ENCODE data around the gene PPARGC1A.

The PPARGC1A gene

DNA sequence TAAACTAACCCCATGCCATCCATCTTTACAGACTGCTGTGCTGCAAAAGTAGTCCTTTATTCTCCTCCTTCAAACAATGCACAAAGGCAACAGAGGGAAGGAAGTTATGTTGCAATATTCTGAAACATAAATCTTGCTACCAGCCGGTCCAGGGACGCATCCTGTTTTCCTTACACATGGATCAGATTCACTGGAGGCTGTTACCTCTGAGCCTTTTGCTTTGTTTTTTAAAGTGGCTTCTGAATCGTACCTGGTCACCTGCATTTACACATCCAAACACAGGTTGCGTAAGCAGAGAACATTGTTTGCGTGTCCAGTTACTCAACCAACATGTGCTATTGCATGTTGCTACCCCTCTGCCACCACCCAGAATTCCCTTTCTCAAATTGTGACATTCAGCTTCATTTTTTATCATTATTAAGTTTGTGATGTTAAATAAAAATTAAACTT lies 8.8 kb downstream of the PPARGC1A start:
- DNase-seq (ENCODE audit: low read depth in 3 of 3, low spot score in 1 of 3) = no peak

DNA sequence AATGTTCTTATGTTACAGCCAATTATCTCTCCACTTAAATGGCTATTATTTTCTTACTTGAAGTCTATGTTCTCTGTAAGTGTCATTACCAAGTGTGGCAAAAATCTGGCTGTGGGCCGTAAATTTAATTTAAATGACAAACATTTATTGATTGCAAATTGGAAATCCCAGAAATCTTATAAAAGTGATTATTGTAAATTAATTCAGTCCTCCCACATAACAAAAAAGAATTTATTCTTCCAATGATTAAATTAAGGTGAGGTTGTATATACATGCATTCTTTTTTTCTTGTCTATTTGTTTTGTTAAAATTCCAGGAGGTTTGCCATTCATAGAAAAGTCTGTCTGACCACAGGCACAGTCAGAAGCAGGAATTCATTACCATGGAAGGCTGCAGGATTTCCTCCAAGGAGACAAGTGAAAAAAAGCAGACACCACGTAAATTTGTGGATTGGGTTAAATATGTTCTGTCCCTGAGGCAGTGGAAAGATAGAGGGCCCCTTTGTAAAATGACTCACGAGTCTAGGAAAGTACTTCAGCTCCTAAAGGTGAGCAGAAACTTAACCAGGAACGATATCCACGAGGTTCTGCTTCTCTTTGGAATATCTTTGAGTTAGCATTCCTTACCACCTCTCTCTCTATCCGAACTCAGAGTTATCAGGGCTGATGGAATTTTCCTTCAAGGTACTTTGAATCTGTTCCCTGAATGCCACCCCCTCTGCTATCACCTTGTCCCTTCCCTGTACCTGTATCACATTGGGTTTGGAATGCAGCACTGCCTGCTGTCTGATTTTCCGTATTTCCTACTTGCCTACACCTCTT lies 10.7 kb downstream of the PPARGC1A start:
- no peak for DNase-seq (ENCODE audit: low read depth in 3 of 3, low spot score in 1 of 3)

DNA sequence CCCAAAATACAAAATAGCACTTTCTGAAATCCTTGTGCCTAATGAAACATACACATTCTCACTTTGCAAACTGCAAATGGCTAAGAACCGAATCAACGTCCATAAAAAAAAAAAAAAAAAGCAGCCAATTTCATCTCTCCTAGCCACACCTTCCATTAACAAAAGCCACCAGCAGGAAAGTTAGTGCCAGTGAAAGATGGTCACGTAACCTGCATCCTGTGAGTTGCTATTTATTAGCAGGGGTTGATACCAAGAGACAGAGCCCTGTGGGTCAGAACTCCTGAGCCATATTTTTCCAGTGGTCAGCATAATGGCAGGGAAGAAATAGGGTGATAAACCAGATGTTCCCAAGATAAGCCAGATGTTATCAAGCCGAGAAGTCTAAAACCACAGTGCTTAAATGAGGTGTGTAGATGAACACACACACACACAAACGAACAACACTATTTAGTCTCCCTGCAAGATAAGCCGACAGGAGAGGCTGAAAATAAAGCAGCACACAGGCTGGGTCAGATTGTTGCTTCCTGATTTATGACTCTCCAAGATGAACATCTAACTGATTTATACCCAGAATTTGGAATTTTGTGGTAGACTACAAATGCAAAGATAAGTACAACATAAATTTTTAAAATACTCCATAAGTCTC lies 11.5 kb downstream of the PPARGC1A start:
- no peak for DNase-seq (ENCODE audit: low read depth in 3 of 3, low spot score in 1 of 3)

DNA sequence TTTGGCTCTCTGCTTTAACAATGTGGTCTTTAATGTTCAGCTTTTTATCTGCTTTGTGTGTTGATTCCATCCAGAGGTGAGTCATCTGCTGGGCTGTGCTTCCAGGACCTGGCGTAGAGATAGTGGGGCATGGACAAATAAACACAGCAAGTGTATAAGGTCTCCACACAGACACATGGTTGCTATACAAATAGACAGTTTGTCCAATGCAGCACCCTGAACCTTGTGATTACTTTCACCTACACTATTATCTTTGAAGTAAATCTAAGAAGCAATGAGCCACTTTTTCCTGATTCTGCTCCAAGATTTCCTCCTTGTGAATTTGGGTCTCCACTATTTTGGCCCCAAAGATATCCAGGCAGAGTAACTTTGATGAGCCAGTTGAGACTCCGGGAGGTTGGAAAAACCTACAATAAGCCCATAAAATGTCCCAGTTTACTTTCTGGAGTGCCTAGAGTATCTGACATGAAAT lies 12.1 kb downstream of the PPARGC1A start:
- DNase-seq (ENCODE audit: low read depth in 3 of 3, low spot score in 1 of 3) = no peak

DNA sequence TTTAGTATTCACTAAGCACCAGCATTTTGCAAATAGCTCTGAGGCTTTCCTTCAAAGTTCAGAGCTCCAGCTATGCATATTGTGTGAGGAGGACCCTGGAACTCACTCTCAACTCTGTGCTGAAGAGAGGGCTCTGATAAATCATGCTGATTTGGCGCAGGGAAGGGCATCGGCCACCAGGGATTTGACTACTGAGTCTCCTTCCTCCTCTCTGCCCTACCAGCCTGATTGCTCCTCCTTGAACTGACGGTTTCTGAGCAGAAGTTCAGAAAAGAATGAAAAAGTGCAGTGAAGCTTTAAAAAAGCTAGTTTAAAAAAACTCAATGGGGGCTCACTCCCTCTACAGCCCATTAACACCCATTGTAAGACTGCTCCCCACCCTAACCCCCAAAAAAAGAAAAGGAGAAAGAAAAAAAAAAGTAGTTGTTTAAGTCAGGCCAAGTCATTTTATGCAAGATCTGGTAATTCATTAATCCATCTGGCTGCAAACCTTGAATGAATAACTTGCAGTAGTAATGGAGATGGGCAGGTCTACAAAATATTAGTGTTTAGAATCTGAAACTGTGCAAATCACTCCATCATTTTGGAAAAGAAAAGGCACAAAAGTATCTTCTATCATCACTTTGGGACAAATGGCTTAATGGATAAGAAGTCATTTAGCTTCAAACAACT lies 13.3 kb downstream of the PPARGC1A start:
- DNase-seq (ENCODE audit: low read depth in 3 of 3, low spot score in 1 of 3) = no peak

DNA sequence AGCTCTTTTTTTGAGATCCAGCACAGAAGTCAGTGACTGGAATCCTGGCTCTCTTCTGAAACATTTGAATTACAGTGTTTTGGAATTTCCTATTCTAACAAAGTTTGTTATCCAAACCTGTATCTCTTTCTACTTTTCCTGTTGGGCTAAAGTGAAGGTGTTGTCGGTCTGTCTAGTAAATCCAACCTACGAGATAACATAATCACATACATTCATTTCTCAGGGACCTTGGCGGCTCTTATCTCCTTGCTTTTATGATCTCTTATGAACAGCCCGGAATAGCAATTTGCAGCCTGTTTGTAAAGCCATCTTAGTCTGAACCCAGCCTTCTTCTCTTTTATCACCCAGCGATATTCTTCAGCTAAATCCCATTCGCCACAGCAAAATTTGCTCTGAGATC lies 14.5 kb downstream of the PPARGC1A start:
- DNase-seq (ENCODE audit: low read depth in 3 of 3, low spot score in 1 of 3) = no peak

DNA sequence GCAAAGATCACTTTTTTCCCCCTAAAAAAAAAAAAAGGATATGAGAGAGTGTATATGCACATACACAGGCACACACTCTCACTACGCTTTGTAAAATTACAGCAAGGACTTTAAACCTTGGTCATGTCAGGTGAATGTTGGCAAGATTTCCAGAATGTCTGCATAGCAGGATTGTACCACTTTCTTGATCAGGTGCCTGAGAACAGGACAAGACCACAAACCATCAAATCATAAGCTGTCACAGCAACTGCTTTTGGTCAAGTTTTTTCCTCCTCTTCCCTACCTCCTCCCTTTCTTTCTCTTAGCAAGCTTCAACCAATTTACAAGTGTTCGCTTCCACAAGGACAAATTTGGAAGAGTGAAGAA lies 15.3 kb downstream of the PPARGC1A start:
- DNase-seq (ENCODE audit: low read depth in 3 of 3, low spot score in 1 of 3) = no peak

DNA sequence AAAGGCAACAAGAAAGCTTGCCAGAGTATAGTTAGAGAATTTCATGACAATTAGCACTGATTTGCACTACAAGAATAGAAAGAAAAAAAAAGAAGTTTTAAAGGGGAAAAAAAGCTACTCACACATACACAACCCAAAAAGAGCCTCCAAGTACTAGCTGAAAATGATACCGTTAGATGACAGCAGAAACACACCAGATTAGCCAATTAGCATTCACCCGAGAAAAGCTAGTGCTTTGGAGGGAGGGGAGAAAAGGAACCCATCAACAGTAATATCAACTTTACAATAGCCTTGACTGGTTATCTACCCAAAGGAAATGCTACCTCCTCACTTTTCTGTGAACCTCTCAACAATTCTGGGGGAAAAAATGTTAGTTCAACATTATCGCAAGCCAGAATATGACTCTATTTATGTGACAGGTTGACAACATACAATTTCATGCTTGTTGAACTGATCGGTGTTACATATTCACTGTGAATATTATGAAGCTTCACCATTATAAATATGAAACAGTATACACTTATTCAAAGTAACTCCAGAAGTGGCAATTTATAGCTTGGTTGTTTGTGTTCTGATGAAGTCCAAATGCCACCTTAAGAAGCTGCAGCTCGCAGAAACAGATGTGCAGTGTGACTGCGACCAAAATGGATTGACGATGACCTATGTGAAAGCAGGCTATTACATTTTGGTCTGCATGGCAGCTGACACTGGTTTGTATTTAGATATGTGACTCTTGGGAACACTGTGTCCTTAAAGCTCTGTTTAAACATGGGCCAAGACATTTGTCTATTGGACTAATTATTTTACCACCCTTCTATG lies 15.9 kb downstream of the PPARGC1A start:
- no peak for DNase-seq (ENCODE audit: low read depth in 3 of 3, low spot score in 1 of 3)

DNA sequence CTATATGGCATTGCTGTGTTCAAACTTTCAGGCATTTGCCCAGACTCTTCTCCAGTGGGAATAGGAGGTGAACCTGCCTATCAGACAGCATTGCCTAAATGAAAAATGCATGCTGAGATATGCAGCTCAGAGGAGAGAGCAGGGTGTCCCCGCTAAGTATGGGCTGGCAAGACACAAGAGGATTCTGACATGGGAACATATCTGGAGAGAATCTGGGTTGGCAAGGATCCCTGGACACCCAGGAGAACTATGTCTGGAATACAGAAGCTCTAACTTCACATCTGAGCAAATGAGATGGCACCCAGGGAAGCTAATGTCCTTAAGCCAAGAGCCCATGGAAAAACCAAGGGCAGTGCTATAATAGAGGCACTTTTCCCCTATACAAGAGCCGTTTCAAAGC lies 18.4 kb downstream of the PPARGC1A start:
- DNase-seq (ENCODE audit: low read depth in 3 of 3, low spot score in 1 of 3) = no peak

DNA sequence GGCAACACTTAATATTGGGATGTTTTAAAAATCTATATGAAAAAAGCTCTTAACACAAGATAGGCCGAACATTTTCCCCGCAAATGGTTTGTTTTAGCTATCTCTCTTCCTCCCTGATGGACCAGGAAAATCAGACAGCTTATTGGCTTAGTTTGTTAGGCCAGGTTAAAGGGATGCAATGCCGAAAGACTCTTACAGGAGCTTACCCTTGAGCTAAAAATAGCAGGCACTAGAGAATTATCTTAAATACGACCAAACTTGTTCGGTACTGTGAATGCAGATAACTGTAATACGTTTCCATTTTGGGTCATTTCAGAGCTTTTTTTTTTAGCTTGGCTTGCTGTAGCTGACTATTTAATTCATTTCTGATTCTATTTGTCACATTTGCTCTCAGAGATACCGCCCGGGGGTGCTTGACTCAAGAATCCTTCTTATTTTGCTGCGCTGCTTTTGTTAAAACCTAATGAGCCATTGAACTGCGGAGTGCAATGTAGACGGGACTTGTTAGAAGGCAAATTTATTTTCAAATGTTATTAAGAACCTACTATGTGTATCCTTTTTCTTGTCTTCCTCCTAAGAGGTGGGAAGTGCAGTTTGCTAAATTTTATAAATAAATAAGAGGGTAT lies 23.3 kb downstream of the PPARGC1A start:
- no peak for DNase-seq (ENCODE audit: low read depth in 3 of 3, low spot score in 1 of 3)

DNA sequence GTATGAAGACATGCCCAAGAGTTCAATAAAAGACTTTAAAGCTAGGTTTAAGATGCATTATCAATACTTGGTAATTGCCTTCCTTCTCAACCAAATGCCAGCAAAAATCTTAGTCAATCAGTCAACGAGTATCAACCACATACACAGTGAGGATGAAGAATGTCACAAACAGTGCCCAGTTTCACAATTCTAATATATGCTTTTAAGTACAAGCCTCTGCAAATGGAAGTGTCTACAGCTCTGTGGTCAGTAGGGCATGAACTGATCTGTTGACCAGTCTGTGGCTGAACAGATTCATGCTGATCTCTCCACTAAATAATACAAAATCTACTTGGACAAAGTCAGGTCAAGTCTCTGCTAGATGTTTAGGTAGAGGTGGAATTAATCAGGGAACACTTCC lies 27.9 kb downstream of the PPARGC1A start:
- DNase-seq (ENCODE audit: low read depth in 3 of 3, low spot score in 1 of 3) = no peak

DNA sequence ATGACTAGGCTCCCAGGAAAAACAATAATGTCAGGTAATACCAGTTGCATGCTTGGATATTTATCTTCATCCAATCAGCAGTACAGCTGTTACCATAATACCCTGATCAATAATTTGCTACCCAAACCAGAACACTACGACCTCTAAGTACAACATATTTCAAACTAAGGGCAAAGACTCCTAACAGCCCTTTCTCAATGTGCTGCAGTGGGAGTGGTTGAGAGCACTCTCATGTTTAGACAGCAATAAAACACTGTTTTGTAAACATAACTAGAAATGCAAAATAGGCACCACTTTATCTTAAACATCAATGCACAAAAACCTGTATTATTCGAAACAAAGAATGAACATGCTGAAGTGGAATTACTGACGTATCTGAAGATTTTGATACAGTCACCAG lies 28.9 kb downstream of the PPARGC1A start:
- no peak for DNase-seq (ENCODE audit: low read depth in 3 of 3, low spot score in 1 of 3)

DNA sequence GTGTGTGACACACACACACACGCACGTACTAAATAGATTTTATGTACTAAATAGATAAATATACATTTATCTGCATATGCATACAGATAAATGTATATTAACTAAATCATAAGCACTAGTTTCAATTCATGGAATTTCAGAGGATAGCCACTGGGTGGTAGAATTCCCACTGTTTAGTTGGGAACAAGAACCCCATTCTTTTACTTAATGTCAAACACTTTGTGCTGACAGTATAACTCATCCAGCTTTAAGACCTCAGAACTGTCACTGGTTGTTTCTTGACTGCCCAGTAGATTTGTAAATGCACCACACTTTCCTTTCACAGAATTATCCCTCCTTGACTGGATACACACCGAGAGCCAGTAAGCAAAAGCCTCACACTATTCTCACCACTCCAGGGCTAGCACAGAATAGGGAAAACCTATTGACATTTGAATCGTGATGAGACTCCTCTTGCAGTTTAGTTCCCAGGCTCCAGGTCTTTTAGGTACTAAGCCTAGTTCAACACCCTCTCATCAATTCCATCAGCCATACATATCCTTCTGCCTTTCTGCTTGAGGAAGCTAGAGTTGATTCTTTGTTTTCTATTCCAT lies 32.4 kb downstream of the PPARGC1A start:
- DNase-seq (ENCODE audit: low read depth in 3 of 3, low spot score in 1 of 3) = no peak

DNA sequence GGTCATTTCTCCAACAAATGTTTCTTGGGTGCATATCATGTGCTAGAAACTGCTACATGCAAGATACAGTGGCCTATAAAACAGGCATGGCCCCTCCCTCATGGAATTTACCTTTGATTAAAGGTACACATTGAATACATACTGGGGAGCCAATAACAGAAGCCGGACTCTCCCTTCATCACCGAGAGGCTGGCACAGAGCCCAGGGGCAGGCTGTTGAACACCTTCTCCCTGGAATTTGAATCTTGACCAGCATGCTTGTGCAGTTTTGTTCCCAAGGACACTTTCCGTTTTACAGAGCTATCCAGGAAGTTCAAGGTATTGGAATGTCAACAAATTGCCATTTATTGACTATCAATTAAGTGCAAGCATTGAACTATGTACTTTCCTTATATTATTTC lies 33.2 kb downstream of the PPARGC1A start:
- no peak for DNase-seq (ENCODE audit: low read depth in 3 of 3, low spot score in 1 of 3)

DNA sequence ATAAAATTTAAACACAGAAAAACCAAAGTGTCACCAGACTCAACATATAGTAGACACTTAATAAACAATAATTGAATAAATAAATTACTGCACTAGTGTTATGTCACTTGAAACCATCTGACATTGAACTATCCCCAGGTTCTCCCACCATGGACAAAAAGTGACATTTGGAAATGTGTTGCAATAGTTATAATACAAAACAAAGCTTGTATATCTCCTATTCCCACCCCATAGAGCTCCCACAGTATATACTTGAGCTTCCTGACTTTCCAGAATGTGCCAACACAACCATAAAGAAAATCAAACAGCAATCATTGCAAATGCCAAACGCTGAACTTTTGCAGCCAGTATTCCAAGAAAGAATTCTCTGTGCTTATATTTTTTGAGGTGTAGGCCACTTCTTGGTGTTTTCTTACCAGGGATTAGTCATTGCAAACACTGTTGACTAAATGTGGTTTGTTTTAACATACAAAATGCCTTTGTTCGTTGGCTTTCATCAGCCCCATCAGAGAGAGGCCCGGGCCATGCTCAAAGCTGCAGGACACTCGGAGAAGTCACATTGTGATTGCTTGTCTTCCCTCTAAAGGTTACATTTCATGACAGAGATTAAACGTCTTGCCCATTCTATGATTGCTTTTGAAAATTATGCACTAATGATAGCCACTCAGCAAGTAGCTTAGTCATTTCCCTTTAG lies 33.8 kb downstream of the PPARGC1A start:
- no peak for DNase-seq (ENCODE audit: low read depth in 3 of 3, low spot score in 1 of 3)

DNA sequence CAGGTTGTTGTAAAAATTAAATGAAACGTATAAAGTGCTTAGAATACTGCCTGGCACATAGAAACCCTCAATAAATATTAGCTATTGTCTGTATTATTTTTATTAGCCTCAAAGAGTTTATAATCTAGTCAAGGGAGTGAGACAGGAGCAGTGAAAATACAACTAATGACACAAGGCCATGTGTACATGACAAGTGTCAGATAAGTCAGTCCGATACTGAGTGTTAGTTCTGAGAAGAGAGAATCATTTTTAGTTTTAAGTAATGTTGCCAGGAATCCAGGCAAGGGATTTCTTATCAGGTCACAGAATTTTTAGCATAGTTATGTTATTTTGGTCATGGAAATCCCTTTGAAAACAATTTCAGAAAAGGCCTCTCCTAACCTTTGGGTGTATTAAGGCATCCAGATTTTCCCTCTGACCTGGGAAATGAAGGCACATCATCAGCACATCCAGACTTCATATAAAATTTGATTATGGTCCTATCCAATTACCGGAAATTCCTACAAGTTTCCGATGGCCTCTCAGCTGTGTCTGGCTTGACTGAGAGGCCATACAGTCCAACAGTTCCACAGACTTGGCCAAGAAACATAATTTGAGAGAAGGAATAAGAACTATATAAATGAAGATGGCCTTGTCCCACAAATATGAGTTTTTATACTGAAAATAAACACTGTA lies 35.7 kb downstream of the PPARGC1A start:
- DNase-seq (ENCODE audit: low read depth in 3 of 3, low spot score in 1 of 3) = no peak

DNA sequence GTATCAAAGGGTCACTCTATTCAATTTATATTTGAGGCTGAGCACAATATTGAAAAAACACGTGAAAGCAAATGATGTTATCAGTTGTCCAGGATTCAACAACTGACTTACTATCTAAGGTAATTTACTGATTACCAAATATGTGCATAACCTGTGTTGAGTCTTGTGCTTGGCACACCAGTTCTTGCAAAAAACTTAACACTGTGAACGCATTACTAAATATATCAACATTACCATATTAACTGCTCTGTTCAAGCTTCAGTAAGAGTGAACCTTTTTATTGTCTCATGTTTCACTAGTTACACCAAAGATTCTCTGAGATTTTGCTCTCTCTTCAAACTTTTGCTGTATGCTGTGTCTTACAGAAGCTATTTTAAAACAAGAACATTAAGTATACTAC lies 38.4 kb downstream of the PPARGC1A start:
- no peak for DNase-seq (ENCODE audit: low read depth in 3 of 3, low spot score in 1 of 3)

DNA sequence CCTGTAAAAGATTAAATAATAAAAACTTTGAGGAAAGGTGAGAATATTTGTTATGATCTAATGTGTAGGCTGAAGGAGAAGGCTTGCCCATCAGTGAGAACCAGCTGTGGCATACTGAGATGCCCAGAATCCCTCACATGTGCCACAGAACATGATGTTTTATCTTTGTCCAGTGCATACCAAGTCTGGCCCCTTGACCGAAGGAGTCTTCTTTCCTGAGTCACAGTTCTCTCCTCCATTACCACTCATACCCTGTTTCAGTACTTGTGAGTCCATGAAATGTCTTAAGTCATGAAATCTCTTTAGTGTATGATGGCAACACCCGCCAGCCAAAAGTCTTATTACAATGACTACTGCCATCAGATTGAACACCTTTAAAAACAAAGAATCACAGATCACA lies 42.7 kb downstream of the PPARGC1A start:
- no peak for DNase-seq (ENCODE audit: low read depth in 3 of 3, low spot score in 1 of 3)

DNA sequence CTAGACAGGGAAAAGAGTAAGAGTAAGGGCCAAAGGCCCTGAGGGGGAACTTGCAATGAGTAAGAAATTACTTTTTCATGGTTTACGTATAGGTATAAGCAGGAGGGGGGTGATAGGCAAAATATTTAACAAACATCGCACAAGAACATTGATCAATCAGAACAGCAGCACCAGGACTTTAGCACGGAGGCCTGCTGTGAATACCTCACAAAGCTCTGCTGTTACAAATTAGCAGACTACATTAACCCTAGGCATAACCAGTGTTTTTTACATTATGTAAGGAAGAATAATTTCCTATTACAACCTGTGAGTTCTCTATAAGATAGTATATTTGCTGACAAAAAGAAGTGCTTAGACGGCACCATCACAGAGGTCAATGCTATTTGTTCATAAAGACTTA lies 44.9 kb downstream of the PPARGC1A start:
- DNase-seq (ENCODE audit: low read depth in 3 of 3, low spot score in 1 of 3) = no peak

Measured in stimulated activated CD4-positive, alpha-beta T cell treated with anti-CD3 and anti-CD28 coated beads, TNF-alpha, amount 100 ng/mL, for 1 hour (primary cell).